ENCODE results near the gene DNAJB8. TPM values are rescaled to one million over a fixed set of nuclear protein-coding genes. Genes with fewer than 3 reads are reported as not detected.

Gene DNAJB8
- total and polyA plus RNA-seq, 9 of the 15 experiments (the other 6 are each of a cell fraction or from before 2014, with no cell fraction given), result not detected

- peak; percentile 75 for TF ChIP-seq MGA (IDR thresholded peaks at IDR 0.05)
- peak; percentile 76 for TF ChIP-seq POLR2G (IDR thresholded peaks at IDR 0.05; ENCODE audit: low read depth, low read length)
- TF ChIP-seq NR4A1 (CRISPR knock-in tag; IDR thresholded peaks at IDR 0.05), result no peak
- TF ChIP-seq NR4A1 (tag; IDR thresholded peaks at IDR 0.05), result no peak
- peak; percentile 45; the same call in 1 of the 2 replicates for TF ChIP-seq CBX5 (IDR thresholded peaks at IDR 0.05; ENCODE audit: borderline replicate concordance, low read depth)
- no peak for TF ChIP-seq NR3C1 (CRISPR knock-in tag; IDR thresholded peaks at IDR 0.05)
- TF ChIP-seq MAZ (CRISPR knock-in tag; conservative IDR thresholded peaks at IDR 0.05 in 1 of 2, IDR thresholded peaks at IDR 0.05 in 1 of 2), result peak; percentile 55 to 78; a peak in 2 of 4 replicates
- TF ChIP-seq MXI1 (IDR thresholded peaks at IDR 0.05; ENCODE audit: low read depth, low read length), result no peak
- TF ChIP-seq NONO (IDR thresholded peaks at IDR 0.05; ENCODE audit: low read depth in 2 of 2, low read length in 1 of 2), result peak in 1 of 2 experiments; percentile 40; a peak in 1 of 4 replicates
- TF ChIP-seq ZNF253 (CRISPR knock-in tag; conservative IDR thresholded peaks at IDR 0.05), result no peak
- TF ChIP-seq RBM25 (IDR thresholded peaks at IDR 0.05; ENCODE audit: low read depth, low read length, severe bottlenecking), result peak; percentile 45
- no peak for TF ChIP-seq NEUROD1 (IDR thresholded peaks at IDR 0.05; ENCODE audit: borderline replicate concordance, low read depth, low read length, partially characterized antibody)
- no peak for TF ChIP-seq ZNF589 (CRISPR knock-in tag; IDR thresholded peaks at IDR 0.05; ENCODE audit: low read depth)
- TF ChIP-seq IRF1 (CRISPR knock-in tag; IDR thresholded peaks at IDR 0.05; ENCODE audit: borderline replicate concordance), result no peak
- no peak for TF ChIP-seq RNF2 (IDR thresholded peaks at IDR 0.05)
- no peak for TF ChIP-seq XRCC3 (IDR thresholded peaks at IDR 0.05)
Observed at GRCh38 chr3:128426128-128426921, 40.4 kb downstream of the DNAJB8 start (continued).

Measured in K562 (cell line).